GM12878 (cell line): Measurements from ENCODE around the gene DDX27. TPM values are rescaled to one million over a fixed set of nuclear protein-coding genes. Genes with fewer than 3 reads are reported as not detected.

ENCODE experiments used
- ATAC-seq: fragments of 200-7000 bp; cut with Tn5 transposase; 3 replicates; pipeline ENCODE4 v1.9.1; 2020; ENCODE audit warnings: mild to moderate bottlenecking, moderate library complexity
- BruUV-seq: library from RNA; stranded (reverse); fragments of 400-500 nt; replicated peaks from 2 replicates; lab custom pipeline; 2021; lab: Mats Ljungman, UMichigan
- CTCF ChIA-PET: fragments of 300-600 bp; sonication (Branson Sonifier 250); formaldehyde crosslinking; extraction: SDS; loops from one replicate; lab custom pipeline; 2021; ENCODE audit warnings: inconsistent platforms; lab: Yijun Ruan, JAX
- POLR2A ChIA-PET: fragments of 350-600 bp; formaldehyde crosslinking; extraction: SDS; loops from one replicate; lab custom pipeline; 2021; ENCODE audit warnings: inconsistent platforms; lab: Charles Lee
- RAD21 ChIA-PET: fragments of 300-600 bp; sonication (Branson Sonifier 250); formaldehyde crosslinking; loops from one replicate; lab custom pipeline; 2023; ENCODE audit warnings: antibody characterized with exemption; ENCODE audit not compliant: unreplicated experiment; lab: Charles Lee
- SMC1A ChIA-PET: fragments of 300-600 bp; sonication (Branson Sonifier 250); formaldehyde crosslinking; loops from one replicate; lab custom pipeline; 2023; ENCODE audit not compliant: unreplicated experiment, uncharacterized antibody; lab: Charles Lee
- DNase-seq: peaks from one replicate; pipeline ENCODE4 v3.0.0-alpha.2; 2011; ENCODE audit warnings: low read depth, low spot score
- FAIRE-seq: peaks from 3 replicates; lab custom pipeline; 2011; peaks lifted over from hg19 to GRCh38; lab: Jason Lieb, UNC
- H2AFZ ChIP-seq: 2 replicates; pipeline ENCODE4 v1.6.0; 2011; ENCODE audit warnings: low read depth, low read length, control low read depth; ENCODE audit not compliant: control insufficient read depth
- H3K27ac ChIP-seq: 2 replicates; pipeline ENCODE4 v1.5.1; 2011; ENCODE audit warnings: control low read depth; ENCODE audit not compliant: control insufficient read depth, insufficient read depth
- H3K27me3 ChIP-seq, 2 experiments: replicated peaks in 1 of 2; 2 replicates each; pipeline versions ENCODE4 v1.6.0 to v1.6.1; 2011; ENCODE audit warnings: low read length in 1 of 2; ENCODE audit not compliant: control insufficient read depth in 2 of 2, insufficient read depth in 2 of 2
- H3K36me3 ChIP-seq, 2 experiments: 2 replicates each; pipeline ENCODE4 v1.5.1; 2011; ENCODE audit warnings: low read length in 1 of 2; ENCODE audit not compliant: control insufficient read depth in 2 of 2, insufficient read depth in 2 of 2
- H3K4me1 ChIP-seq: 2 replicates; pipeline ENCODE4 v1.6.1; 2011; ENCODE audit warnings: mild to moderate bottlenecking, low read length, moderate library complexity, mixed read lengths; ENCODE audit not compliant: control insufficient read depth, insufficient read depth
- H3K4me2 ChIP-seq: 2 replicates; pipeline ENCODE4 v1.6.0; 2011; ENCODE audit warnings: control low read depth; ENCODE audit not compliant: control insufficient read depth, insufficient read depth
- H3K4me3 ChIP-seq: fragments of 200-600 bp; sonication (generic); 2 replicates; pipeline ENCODE4 v1.5.1; 2016
- H3K79me2 ChIP-seq: 2 replicates; pipeline ENCODE4 v1.6.0; 2011; ENCODE audit warnings: low read length; ENCODE audit not compliant: control insufficient read depth, insufficient read depth
- H3K9ac ChIP-seq: 2 replicates; pipeline ENCODE4 v1.8.0; 2011; ENCODE audit warnings: low read length, control low read depth, mixed read lengths; ENCODE audit not compliant: control insufficient read depth, insufficient read depth
- H3K9me3 ChIP-seq: replicated peaks from 3 replicates; pipeline ENCODE4 v1.5.1; 2011; ENCODE audit warnings: mild to moderate bottlenecking, low read length; ENCODE audit not compliant: control insufficient read depth, insufficient read depth
- H4K20me1 ChIP-seq: 2 replicates; pipeline ENCODE4 v1.6.0; 2011; ENCODE audit not compliant: control insufficient read depth, insufficient read depth
- ATF2 ChIP-seq: IDR thresholded peaks from 2 replicates; pipeline ENCODE4 v1.6.1; 2012; ENCODE audit warnings: low read length, inconsistent platforms
- CBX3 ChIP-seq: fragments of 200-600 bp; sonication (generic); IDR thresholded peaks from 2 replicates; pipeline ENCODE4 v1.6.1; 2016; ENCODE audit warnings: low read depth, borderline replicate concordance
- E2F4 ChIP-seq: IDR thresholded peaks from 2 replicates; pipeline ENCODE4 v1.6.1; 2012; ENCODE audit warnings: low read depth, low read length, improper control_type of control experiment
- EGR1 ChIP-seq, 2 experiments: IDR thresholded peaks; 1 replicate in 1 of 2; 2 replicates in 1 of 2; pipeline ENCODE4 v1.6.1; 2011 to 2012; ENCODE audit warnings: low read depth in 2 of 2, low read length in 2 of 2, borderline replicate concordance in 1 of 2, mild to moderate bottlenecking in 1 of 2, moderate library complexity in 1 of 2
- HCFC1 ChIP-seq: fragments of 150-350 bp; IDR thresholded peaks from 2 replicates; pipeline ENCODE4 v1.6.1; 2014; ENCODE audit warnings: low read length
- IKZF1 ChIP-seq: fragments of 450-650 bp; conservative IDR thresholded peaks from 2 replicates; pipeline ENCODE4 v1.6.1; 2017; ENCODE audit warnings: antibody characterized with exemption, mild to moderate bottlenecking
- KAT2A ChIP-seq: conservative IDR thresholded peaks from 2 replicates; pipeline ENCODE4 v1.6.1; 2011; ENCODE audit warnings: low read depth, low read length; ENCODE audit not compliant: control insufficient read depth
- MTA2 ChIP-seq: fragments of 450-650 bp; IDR thresholded peaks from 2 replicates; pipeline ENCODE4 v1.6.1; 2016; ENCODE audit warnings: low read depth, mild to moderate bottlenecking, moderate library complexity
- NR2F1 ChIP-seq: fragments of 450-650 bp; conservative IDR thresholded peaks from 2 replicates; pipeline ENCODE4 v1.6.1; 2017; ENCODE audit warnings: mild to moderate bottlenecking
- RB1 ChIP-seq: fragments of 450-650 bp; formaldehyde crosslinking; IDR thresholded peaks from 2 replicates; pipeline ENCODE4 v1.6.1; 2017; ENCODE audit warnings: mild to moderate bottlenecking, borderline replicate concordance
- RELA ChIP-seq: fragments of 450-650 bp; IDR thresholded peaks from 2 replicates; pipeline ENCODE4 v1.8.0; 2014; ENCODE audit warnings: borderline replicate concordance; ENCODE audit not compliant: partially characterized antibody
- USF2 ChIP-seq: IDR thresholded peaks from 2 replicates; pipeline ENCODE4 v1.6.1; 2011; ENCODE audit warnings: low read depth, low read length, improper control_type of control experiment, borderline replicate concordance
- ZNF274 ChIP-seq: IDR thresholded peaks from one replicate; pipeline ENCODE4 v1.8.0; 2011; ENCODE audit not compliant: insufficient read length, insufficient read depth
- WGBS: methylation state at CpG from one replicate; pipeline ENCODE4 v1.1.6; 2016; ENCODE audit warnings: low lambda C conversion rate; ENCODE audit not compliant: insufficient replicate concordance, insufficient coverage; ENCODE audit errors: missing lambda C conversion rate; 5-methylcytosine and 5-hydroxymethylcytosine counted together
- in situ Hi-C: fragments of 300-500 bp; cut with MboI; formaldehyde crosslinking; loops from 9 replicates; pipeline ENCODE4 v1.14.3; 2018; ENCODE audit warnings: mixed read lengths
- intact Hi-C: fragments of 100-400 bp; cut with micrococcal nuclease; formaldehyde crosslinking; loops from one replicate; pipeline ENCODE4 v1.14.2; 2022; ENCODE audit not compliant: unreplicated experiment
- polyA plus RNA-seq, 11 experiments: library from polyadenylated mRNA; depleted of rRNA in 4 of 11; unstranded in 6 of 11; stranded (reverse) in 5 of 11; fragments of >200 nt; fragmentation: Nextera tagmentation in 4 of 11; fragmentation: Illumina TruSeq in 1 of 11; extraction: Ambion mirVana in 4 of 11; extraction: Trizol in 1 of 11; gene quantifications; 1 replicate in 1 of 11; 2 replicates in 10 of 11; pipeline versions ENCODE4 v1.2.1 to v1.2.3, GENCODE V29; 2011 to 2016; ENCODE audit warnings: inconsistent platforms in 2 of 11, missing spikeins in 2 of 11, low read depth in 1 of 11
- total RNA-seq, 4 experiments: library from RNA; depleted of rRNA in 3 of 4; stranded (reverse); fragments of >200 nt in 3 of 4; fragmentation: Illumina TruSeq in 1 of 4; extraction: Trizol in 1 of 4; gene quantifications; 2 replicates each; pipeline versions ENCODE4 v1.2.1 to v1.2.3, GENCODE V29; 2013 to 2021

Gene DDX27
- total and polyA plus RNA-seq, 10 of the 15 experiments (the other 5 are each of a cell fraction or from before 2014, with no cell fraction given): 19.8 to 78.8 (median 54.9) TPM

- Histone ChIP-seq H3K36me3 (peaks cover 11 to 24% of the 10 kb centered on the region in 2 experiments), H3K4me1 (peaks cover 10% of the 10 kb centered on the region), H3K79me2 (no peaks in the 10 kb centered on the region), H3K9me3 (no peaks in the 10 kb centered on the region), H3K9ac (no peak overlapping the region), H3K27me3 (no peaks in the 10 kb centered on the region), H4K20me1 (no peaks in the 10 kb centered on the region; the same call in 1 of the 2 replicates), H2AFZ (no peak overlapping the region), H3K4me2 (no peak overlapping the region), H3K27ac (0 out of 2 replicates have a peak overlapping the region, but pooled peaks have one; percentile 1)
- in situ Hi-C loops: no loop called here
- POLR2A ChIA-PET: interaction anchor here (0.6 kb wide), 3 partner anchors 49 to 1580 kb away, joined by 3 to 5 read pairs (median 4); no protein-coding TSS in a partner anchor
- RAD21 ChIA-PET: no interaction called here
- CTCF ChIA-PET: no interaction called here
- TSS peak; percentile 51 for BruUV-seq
- ATAC-seq: no peak
- 70% methylated on average over 7 of the region's 7 CpGs for WGBS
- FAIRE-seq: no peak
- intact Hi-C loops: no loop called here
- DNase-seq: no peak
- SMC1A ChIA-PET: interaction anchor here (2.3 kb wide), 1 partner anchor 19 kb away, joined by 6 read pairs; no protein-coding TSS in a partner anchor
- no peak for TF ChIP-seq RB1
- TF ChIP-seq ZNF274: no peak
- TF ChIP-seq EGR1 (IDR thresholded peaks at IDR 0.05; ENCODE audit: borderline replicate concordance in 1 of 2, low read depth in 2 of 2, low read length in 2 of 2): no peak
- TF ChIP-seq MTA2: no peak
- no peak for TF ChIP-seq E2F4
- no peak for TF ChIP-seq HCFC1
- no peak for TF ChIP-seq KAT2A
- no peak for TF ChIP-seq NR2F1
- TF ChIP-seq CBX3: no peak
- TF ChIP-seq USF2: no peak
- no peak for TF ChIP-seq IKZF1
- TF ChIP-seq ATF2: no peak
- TF ChIP-seq RELA: no peak
- TF ChIP-seq, all 136 proteins: peak for 0
- H3K4me3 ChIP-seq: no peak overlapping the region
Measured at GRCh38 chr20:49231471-49231870, 12.3 kb downstream of the DDX27 start.
